DMS153 (cell line): Measurements from ENCODE around the gene TRRAP.
"Not testable (repeated sequence)": the region's sequence is repeated elsewhere in the genome, so short reads cannot be mapped to it uniquely, and the experiment has no call there.

Experiments
- DNase-seq: peaks from one replicate; lab custom pipeline; 2025; lab: John Stamatoyannopoulos, UW

TRRAP gene

GRCh38 chr7:98878365-98879197 is at the start of gene TRRAP:
TSS of gene TRRAP (plus strand) at chr7:98878532. CDS start at chr7:98881151, 2,619 bp downstream.
- DNase-seq, result peak; percentile 4

- no peak for DNase-seq
Measured at GRCh38 chr7:98830972-98831548, 47.3 kb upstream of the TRRAP start.

GRCh38 chr7:98831641-98832221 is 46.6 kb upstream of the TRRAP start:
- no peak for DNase-seq

GRCh38 chr7:98833022-98833421 is 45.3 kb upstream of the TRRAP start:
- DNase-seq, result no peak

GRCh38 chr7:98834949-98835348 is 43.4 kb upstream of the TRRAP start:
- no peak for DNase-seq

GRCh38 chr7:98836811-98837629 is 41.3 kb upstream of the TRRAP start:
- DNase-seq, result peak; percentile 65

GRCh38 chr7:98837630-98837972 is 40.7 kb upstream of the TRRAP start:
- DNase-seq, result no peak

- no peak for DNase-seq
Measured at GRCh38 chr7:98840096-98840495, 38.2 kb upstream of the TRRAP start.

- DNase-seq, result no peak
Measured at GRCh38 chr7:98840722-98841121, 37.6 kb upstream of the TRRAP start.

- no peak for DNase-seq
Measured at GRCh38 chr7:98841179-98841997, 36.9 kb upstream of the TRRAP start.

GRCh38 chr7:98842552-98842951 is 35.8 kb upstream of the TRRAP start:
- not testable (repeated sequence) for DNase-seq

GRCh38 chr7:98848918-98849317 is 29.4 kb upstream of the TRRAP start:
- DNase-seq, result no peak

GRCh38 chr7:98852826-98853225 is 25.5 kb upstream of the TRRAP start:
- DNase-seq, result no peak

- DNase-seq, result no peak
Measured at GRCh38 chr7:98855610-98856422, 22.5 kb upstream of the TRRAP start.

- DNase-seq, result no peak
Measured at GRCh38 chr7:98860071-98860470, 18.3 kb upstream of the TRRAP start.

- DNase-seq, result no peak
Measured at GRCh38 chr7:98862203-98862602, 16.1 kb upstream of the TRRAP start.

- DNase-seq, result no peak
Measured at GRCh38 chr7:98862716-98863420, 15.5 kb upstream of the TRRAP start.

GRCh38 chr7:98863601-98864000 is 14.7 kb upstream of the TRRAP start:
- DNase-seq, result no peak

- no peak for DNase-seq
Measured at GRCh38 chr7:98864731-98865453, 13.4 kb upstream of the TRRAP start.
